Fibroblast of skin of abdomen (primary cell): ENCODE measurements around the gene TNFRSF19.

Experiments used
- DNase-seq: peaks from one replicate; pipeline ENCODE4 v3.0.0-alpha.2; 2013

The TNFRSF19 gene

DNA sequence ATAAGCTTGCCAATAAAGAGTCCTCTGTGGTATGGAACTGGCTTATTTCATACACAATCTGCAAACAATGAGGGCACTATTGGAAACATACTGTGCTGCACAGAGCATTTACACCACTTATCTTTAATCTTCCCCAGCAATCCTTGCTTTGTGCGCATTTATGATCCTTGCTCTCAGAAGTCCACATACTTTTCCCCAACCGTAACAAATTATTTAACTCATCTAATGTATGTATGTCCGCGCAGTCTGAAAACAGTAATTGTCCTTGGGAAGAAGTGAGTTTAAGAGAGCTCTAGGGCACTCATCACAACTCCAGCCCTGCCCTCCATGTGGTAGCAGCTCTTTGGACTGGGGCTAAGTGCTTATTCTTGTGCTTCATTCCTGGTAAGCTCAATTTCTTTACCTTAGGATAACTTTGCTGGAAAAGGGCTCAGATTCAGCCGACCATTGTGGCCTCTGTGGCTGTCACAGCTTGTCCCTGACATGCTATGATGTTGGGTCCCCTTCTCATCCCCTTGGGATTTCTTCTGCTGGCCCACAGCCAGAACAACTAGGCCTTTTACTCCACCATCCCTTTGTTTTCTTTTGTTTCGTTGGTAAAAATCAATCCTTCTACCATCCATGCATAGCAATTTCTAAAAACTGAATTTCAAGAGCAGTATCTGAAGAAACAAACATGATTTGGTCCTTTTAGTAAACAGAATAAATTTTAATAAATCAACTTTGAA, 152.7 kb downstream of the TNFRSF19 start:
- DNase-seq, result no peak

DNA sequence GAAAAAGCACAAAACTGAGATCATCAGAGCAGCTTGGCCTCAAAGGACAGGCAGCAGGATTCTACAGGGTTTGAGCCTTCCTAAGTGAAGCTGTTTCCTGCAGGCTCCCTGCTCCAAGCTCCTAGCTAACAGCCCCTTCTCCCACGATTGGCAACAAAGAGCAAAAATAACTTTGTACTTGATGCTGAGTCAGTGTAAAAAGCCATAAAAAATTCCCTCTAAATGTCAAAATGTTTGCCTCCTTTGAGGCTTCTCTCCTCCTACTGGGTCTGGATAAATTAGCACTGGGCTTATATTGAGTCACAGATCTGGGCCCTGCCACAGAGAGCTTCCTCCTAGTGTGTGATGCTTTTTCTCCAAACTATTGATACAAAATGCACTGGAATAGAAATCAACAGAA, 153.3 kb downstream of the TNFRSF19 start:
- peak; percentile 85 for DNase-seq

DNA sequence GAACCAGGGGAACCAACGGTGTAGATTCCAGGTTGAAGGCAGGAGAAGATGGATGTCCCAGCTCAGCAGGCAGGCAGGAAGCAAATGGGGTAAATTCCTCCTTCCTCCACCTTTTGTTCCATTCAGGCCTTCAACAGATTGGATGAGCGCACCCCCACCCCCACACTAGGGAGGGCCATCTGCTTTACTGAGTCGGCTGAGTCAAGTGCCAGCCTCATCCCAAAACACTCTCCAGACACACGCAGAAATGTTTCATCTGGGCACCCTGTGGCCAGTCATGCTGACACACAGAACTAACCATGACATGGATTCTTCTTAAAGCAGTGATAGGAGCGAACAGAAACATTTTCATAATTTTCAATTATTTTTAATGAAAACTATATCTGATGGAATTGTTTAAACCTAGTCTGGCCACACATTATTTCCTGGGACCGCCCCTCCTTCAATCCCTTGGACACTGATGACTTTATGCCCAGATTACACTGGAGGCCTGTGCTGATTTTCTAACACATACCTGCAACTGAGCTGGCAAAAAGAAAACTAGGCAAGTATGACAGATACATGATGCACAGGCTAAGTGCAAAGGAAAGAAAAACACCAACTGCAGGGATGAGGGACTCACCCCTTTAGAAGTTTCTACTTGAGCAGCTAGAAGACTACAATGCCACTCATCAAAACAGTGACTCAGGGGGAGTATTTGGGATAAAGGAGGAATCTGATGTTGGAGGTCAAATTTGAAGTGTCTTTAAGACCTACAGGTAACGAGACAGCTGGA, 154.2 kb downstream of the TNFRSF19 start:
- DNase-seq, result no peak
